ENCODE results near the gene TEX48.

DNA sequence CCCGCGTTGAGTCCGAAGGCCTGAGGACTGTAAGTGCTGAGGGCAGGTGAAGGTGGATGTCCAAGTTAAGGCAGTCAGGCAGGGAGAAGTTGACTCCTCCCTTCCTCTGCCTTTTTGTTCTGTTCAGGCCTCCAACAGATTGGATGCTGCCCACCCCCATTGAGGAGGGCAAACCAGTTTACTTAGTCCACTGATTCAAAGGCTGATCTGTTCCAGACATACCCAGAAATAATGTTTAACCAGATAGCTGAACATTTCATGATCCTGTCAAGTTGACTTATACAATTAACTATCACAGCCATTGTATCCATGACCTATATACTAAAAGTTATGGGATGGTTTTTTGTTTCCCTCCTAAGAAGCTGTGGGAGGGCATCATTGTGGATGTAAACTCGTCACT is 8.3 kb upstream of the TEX48 start:
- TF ChIP-seq TEAD4 (CRISPR knock-in tag; IDR thresholded peaks at IDR 0.05), result no peak
- TF ChIP-seq CTCF (IDR thresholded peaks at IDR 0.05), result no peak
- no peak for TF ChIP-seq ATF1 (CRISPR knock-in tag; IDR thresholded peaks at IDR 0.05)
- TF ChIP-seq, protein P1, sequence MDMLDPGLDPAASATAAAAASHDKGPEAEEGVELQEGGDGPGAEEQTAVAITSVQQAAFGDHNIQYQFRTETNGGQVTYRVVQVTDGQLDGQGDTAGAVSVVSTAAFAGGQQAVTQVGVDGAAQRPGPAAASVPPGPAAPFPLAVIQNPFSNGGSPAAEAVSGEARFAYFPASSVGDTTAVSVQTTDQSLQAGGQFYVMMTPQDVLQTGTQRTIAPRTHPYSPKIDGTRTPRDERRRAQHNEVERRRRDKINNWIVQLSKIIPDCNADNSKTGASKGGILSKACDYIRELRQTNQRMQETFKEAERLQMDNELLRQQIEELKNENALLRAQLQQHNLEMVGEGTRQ (CRISPR knock-in tag; IDR thresholded peaks at IDR 0.05), result no peak
- no peak for TF ChIP-seq TEAD1 (CRISPR knock-in tag; IDR thresholded peaks at IDR 0.05)
